ENCODE measurements around the gene ANO7. TPM values are rescaled to one million over a fixed set of nuclear protein-coding genes. Genes with fewer than 3 reads are reported as not detected.

Gene ANO7
- total RNA-seq, 2 experiments from 2014 or later, result 0.29 to 0.31 TPM

DNA sequence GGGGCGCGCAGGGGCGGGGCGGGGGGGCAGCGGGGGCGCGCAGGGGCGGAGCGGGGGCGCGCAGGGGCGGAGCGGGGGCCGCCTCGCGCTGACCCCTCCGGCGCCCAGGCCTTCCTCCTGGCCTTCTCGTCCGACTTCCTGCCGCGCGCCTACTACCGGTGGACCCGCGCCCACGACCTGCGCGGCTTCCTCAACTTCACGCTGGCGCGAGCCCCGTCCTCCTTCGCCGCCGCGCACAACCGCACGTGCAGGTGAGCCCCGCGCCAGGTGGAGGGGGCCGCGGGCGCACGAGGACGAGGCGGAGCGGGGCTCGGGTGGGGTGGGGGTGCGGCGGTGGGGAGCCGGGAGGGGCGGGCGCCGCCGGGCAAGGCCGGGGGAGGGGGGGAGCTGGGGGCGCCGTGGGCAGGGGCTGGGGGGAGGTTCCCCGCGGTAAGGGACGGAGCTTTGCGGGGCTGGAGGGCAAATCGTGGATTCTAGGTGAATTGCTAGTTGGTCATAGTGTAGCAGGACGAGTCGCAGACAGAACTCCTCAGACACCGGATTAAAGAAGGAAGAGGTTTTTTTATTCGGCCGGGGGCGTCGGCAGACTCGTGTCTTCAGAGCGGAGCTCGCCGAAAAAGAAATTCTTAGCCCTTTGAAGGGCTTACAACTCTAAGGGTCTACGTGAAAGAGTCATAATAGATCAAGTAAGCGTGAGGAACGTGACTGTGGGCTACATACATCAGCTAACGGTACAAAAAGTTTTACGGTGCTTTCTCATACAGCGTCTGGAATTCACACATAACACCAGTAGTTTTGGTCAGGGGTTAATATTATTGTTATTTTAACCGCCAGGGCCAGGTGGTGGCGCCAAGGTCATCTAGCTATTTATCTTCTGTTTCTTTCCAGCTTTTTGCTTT is 29.9 kb downstream of the ANO7 start:
- no peaks in the 10 kb centered on the region for H3K36me3 Mint-ChIP-seq (ENCODE audit: low read depth)
- H3K27ac Mint-ChIP-seq, result peak overlapping the region; percentile 43
- H3K27me3 Mint-ChIP-seq (ENCODE audit: low read depth), result peaks cover 23% of the 10 kb centered on the region
- peak overlapping the region; percentile 73 for H3K4me3 Mint-ChIP-seq
- no peaks in the 10 kb centered on the region for H3K9me3 Mint-ChIP-seq (ENCODE audit: insufficient read depth)
- peak; percentile 70 for ATAC-seq
- H3K4me1 Mint-ChIP-seq (ENCODE audit: low read depth), result peaks cover 18% of the 10 kb centered on the region
- ChIA-PET CTCF (interaction anchor here (0.9 to 1.3 kb wide), 3 partner anchors 140 to 367 kb away, joined by 3 read pairs; no protein-coding TSS in a partner anchor), POLR2A (interaction anchor here (1.5 kb wide), 1 partner anchor 97 kb away, joined by 3 read pairs; the partner anchor contains the start of gene HDLBP)
- DNase-seq, result peak; percentile 52

DNA sequence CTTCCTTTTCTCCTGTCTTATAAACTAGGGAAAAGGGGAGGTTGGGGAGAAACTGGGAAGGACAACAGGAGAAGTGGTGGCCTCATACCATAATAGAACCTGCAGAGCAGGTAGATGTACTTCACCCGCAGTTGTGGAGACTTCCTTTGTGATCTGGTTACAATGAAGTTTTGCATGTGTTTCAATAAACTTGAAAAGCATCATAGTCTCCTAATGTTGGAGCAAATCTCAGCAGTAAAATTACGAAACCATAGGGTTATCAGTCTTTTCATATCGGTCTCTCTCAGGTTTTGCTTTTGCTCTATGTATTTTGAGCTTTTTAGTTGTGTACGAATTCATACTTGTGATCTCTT is 30.5 kb downstream of the ANO7 start:
- peaks cover 22% of the 10 kb centered on the region for H3K4me1 Mint-ChIP-seq (ENCODE audit: low read depth)
- no peak for ATAC-seq
- no peak for DNase-seq
- CTCF ChIA-PET, result interaction anchor here (0.9 to 1.3 kb wide), 3 partner anchors 140 to 367 kb away, joined by 3 read pairs; no protein-coding TSS in a partner anchor
- H3K27me3 Mint-ChIP-seq (ENCODE audit: low read depth), result peaks cover 23% of the 10 kb centered on the region
- peak overlapping the region; percentile 73 for H3K4me3 Mint-ChIP-seq
- POLR2A ChIA-PET, result interaction anchor here (1.5 kb wide), 1 partner anchor 96 kb away, joined by 3 read pairs; the partner anchor contains the start of gene HDLBP
- H3K27ac Mint-ChIP-seq, result no peak overlapping the region
- no peaks in the 10 kb centered on the region for H3K36me3 Mint-ChIP-seq (ENCODE audit: low read depth)
- H3K9me3 Mint-ChIP-seq (ENCODE audit: insufficient read depth), result no peaks in the 10 kb centered on the region

DNA sequence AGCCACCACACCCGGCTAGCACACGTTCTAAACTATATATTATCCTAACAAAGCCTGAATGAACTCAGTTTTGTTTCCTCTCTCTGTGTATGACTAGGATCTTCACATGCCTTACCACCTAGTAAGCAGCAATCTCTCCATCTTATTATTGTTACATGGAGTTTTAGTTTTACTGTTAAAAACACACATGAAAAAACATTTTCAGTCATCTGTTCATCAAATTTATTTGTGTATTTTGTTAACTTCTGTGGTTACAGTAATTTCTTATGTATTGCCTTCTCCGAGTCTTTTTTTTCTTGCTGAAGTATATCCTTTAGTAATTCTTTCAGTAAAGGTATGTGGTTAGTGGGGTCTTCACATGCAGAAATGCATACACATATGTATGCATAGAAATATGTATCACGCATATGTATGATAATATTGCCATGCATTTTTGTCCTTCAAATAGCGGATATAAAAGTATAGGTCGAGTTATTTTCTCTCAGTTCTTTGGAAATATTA is 31.4 kb downstream of the ANO7 start:
- H3K27me3 Mint-ChIP-seq (ENCODE audit: low read depth), result peaks cover 23% of the 10 kb centered on the region
- no peak overlapping the region for H3K4me3 Mint-ChIP-seq
- ATAC-seq (no peak), DNase-seq (no peak)
- POLR2A ChIA-PET, result no interaction called here
- H3K27ac Mint-ChIP-seq, result no peak overlapping the region
- CTCF ChIA-PET, result no interaction called here
- H3K36me3 Mint-ChIP-seq (ENCODE audit: low read depth), result no peaks in the 10 kb centered on the region
- no peaks in the 10 kb centered on the region for H3K9me3 Mint-ChIP-seq (ENCODE audit: insufficient read depth)
- peaks cover 23% of the 10 kb centered on the region for H3K4me1 Mint-ChIP-seq (ENCODE audit: low read depth)

DNA sequence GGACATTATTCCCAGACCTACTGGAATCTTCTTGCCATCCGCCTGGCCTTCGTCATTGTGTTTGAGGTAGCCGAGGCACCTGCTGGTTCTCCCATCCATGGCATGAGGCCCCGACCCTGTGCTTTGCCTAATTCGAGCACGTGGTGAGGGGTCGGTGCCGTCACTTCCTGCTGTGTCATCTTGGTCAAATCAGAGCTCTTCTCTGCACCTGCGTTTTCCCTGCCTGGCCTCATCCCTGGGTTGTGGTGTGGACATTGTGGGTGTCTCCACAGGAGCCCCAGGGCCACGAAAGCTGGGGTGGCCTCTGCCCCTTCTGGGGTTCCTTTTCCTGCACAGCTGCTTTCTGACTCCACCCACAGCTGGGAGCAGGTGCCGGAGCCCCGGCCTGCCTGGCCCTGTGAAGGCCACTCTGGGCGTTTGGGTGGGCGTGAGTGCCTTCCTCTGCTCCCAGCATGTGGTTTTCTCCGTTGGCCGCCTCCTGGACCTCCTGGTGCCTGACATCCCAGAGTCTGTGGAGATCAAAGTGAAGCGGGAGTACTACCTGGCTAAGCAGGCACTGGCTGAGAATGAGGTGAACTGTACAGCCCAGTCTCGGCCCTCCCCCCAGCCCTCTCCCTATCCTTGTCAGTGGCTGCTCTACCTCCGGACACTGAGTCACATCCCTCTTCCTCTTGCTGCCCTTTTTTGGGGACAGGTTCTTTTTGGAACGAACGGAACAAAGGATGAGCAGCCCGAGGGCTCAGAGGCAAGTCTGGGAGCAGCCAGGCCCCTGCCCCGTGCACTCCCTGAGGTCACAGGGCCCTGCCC is 34.9 kb downstream of the ANO7 start:
- H3K36me3 Mint-ChIP-seq (ENCODE audit: low read depth), result peaks cover 6% of the 10 kb centered on the region
- H3K4me3 Mint-ChIP-seq, result no peak overlapping the region
- H3K4me1 Mint-ChIP-seq (ENCODE audit: low read depth), result peaks cover 20% of the 10 kb centered on the region
- CTCF ChIA-PET, result no interaction called here
- no peak overlapping the region for H3K27ac Mint-ChIP-seq
- ATAC-seq (no peak), DNase-seq (no peak)
- H3K27me3 Mint-ChIP-seq (ENCODE audit: low read depth), result peaks cover 15% of the 10 kb centered on the region
- H3K9me3 Mint-ChIP-seq (ENCODE audit: insufficient read depth), result no peaks in the 10 kb centered on the region
- POLR2A ChIA-PET, result no interaction called here

DNA sequence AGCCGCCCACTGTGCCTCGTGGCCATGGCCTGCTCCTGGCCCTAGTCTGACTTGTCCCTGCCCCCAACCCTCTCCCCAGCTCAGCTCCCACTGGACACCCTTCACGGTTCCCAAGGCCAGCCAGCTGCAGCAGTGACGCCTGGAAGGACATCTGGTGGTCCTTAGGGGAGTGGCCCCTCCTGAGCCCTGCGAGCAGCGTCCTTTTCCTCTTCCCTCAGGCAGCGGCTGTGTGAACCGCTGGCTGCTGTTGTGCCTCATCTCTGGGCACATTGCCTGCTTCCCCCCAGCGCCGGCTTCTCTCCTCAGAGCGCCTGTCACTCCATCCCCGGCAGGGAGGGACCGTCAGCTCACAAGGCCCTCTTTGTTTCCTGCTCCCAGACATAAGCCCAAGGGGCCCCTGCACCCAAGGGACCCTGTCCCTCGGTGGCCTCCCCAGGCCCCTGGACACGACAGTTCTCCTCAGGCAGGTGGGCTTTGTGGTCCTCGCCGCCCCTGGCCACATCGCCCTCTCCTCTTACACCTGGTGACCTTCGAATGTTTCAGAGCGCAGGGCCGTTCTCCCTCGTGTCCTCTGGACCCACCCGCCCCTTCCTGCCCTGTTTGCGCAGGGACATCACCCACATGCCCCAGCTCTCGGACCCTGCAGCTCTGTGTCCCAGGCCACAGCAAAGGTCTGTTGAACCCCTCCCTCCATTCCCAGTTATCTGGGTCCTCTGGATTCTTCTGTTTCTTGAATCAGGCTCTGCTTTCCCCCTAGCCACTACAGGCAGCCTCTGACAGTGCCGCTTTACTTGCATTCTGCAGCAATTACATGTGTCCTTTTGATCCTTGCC is 35.8 kb downstream of the ANO7 start:
- peaks cover 15% of the 10 kb centered on the region for H3K4me1 Mint-ChIP-seq (ENCODE audit: low read depth)
- POLR2A ChIA-PET, result no interaction called here
- H3K9me3 Mint-ChIP-seq (ENCODE audit: insufficient read depth), result no peaks in the 10 kb centered on the region
- H3K27me3 Mint-ChIP-seq (ENCODE audit: low read depth), result peaks cover 7% of the 10 kb centered on the region
- peaks cover 9% of the 10 kb centered on the region for H3K36me3 Mint-ChIP-seq (ENCODE audit: low read depth)
- no peak overlapping the region for H3K27ac Mint-ChIP-seq
- CTCF ChIA-PET, result no interaction called here
- ATAC-seq (peak; percentile 23), DNase-seq (no peak)
- H3K4me3 Mint-ChIP-seq, result no peak overlapping the region

DNA sequence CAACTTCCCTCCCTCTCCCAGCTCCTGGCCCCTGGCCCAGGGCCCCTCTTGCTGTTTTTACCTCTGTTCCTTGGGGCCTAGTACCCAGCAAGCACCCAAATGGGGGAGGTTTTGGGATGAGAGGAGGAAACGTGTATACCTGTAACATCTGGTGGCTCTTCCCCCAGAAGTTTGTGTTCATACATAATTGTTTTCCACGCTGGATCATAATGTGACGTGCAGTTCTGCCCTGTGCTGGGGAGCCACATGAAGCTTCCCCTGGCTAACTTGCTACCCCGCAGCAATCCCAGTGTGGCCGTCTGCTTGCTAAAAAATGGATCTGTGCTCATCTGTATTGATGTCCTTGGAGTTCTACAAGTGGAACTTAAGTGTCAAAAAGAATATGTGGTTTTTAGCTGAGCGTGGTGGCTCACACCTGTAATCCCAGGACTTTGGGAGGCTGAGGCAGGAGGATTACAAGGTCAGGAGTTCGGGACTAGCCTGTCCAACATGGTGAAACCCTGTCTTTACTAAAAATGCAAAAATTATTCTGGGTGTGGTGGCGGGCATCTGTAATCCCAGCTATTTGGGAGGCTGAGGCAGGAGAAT is 36.5 kb downstream of the ANO7 start:
- ChIA-PET CTCF (no interaction called here), POLR2A (no interaction called here)
- no peak overlapping the region for H3K4me3 Mint-ChIP-seq
- no peak overlapping the region for H3K27ac Mint-ChIP-seq
- DNase-seq, result no peak
- peaks cover 3% of the 10 kb centered on the region for H3K27me3 Mint-ChIP-seq (ENCODE audit: low read depth)
- H3K9me3 Mint-ChIP-seq (ENCODE audit: insufficient read depth), result no peaks in the 10 kb centered on the region
- ATAC-seq, result no peak
- peaks cover 16% of the 10 kb centered on the region for H3K4me1 Mint-ChIP-seq (ENCODE audit: low read depth)
- H3K36me3 Mint-ChIP-seq (ENCODE audit: low read depth), result peaks cover 13% of the 10 kb centered on the region

DNA sequence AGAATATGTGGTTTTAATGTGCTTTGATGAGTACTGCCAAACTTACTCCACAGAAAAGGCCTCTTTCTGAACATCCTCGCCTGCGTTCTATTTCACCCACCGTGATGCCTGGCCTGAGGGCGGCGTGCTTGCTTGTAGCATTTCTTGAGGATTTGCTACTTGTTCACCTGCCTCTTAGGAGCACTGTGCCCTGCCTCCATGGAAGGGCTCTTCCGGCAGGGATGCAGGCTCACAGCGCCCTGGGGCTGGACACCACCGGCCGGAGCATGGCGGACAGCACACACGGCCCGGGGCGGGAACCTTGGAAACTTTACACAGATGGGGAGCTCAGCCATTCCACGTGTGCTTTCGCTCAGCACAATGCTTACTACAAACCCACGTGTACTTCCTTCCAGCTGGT is 37.1 kb downstream of the ANO7 start:
- CTCF ChIA-PET, result no interaction called here
- no peaks in the 10 kb centered on the region for H3K9me3 Mint-ChIP-seq (ENCODE audit: insufficient read depth)
- no peak overlapping the region for H3K4me3 Mint-ChIP-seq
- POLR2A ChIA-PET, result no interaction called here
- H3K36me3 Mint-ChIP-seq (ENCODE audit: low read depth), result peaks cover 18% of the 10 kb centered on the region
- DNase-seq (no peak), ATAC-seq (no peak)
- no peak overlapping the region for H3K27ac Mint-ChIP-seq
- peaks cover 17% of the 10 kb centered on the region for H3K4me1 Mint-ChIP-seq (ENCODE audit: low read depth)
- no peaks in the 10 kb centered on the region for H3K27me3 Mint-ChIP-seq (ENCODE audit: low read depth)

DNA sequence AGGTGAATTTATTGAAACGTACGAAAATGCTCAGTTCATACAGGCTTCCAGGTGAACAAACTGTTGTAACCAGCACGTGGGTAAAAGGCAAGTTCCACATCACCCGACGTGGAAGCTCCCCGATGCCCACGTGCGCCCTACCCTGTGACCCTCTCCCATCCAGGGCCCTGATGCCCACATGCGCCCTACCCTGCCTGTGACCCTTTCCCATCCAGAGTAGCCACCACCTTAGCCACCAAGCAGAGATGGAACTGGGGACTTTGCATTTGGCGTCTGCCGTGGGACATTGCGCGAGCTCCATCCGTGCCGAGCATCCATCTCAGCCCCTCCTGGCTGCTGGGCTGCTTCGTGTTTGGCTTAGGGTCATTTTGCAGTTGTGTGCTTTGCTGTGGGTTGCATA is 37.5 kb downstream of the ANO7 start:
- Mint-ChIP-seq H3K27me3 (ENCODE audit: low read depth) (no peaks in the 10 kb centered on the region), H3K9me3 (ENCODE audit: insufficient read depth) (no peaks in the 10 kb centered on the region), H3K36me3 (ENCODE audit: low read depth) (peaks cover 21% of the 10 kb centered on the region), H3K4me1 (ENCODE audit: low read depth) (peaks cover 17% of the 10 kb centered on the region), H3K27ac (no peak overlapping the region), H3K4me3 (no peak overlapping the region)
- ChIA-PET CTCF (no interaction called here), POLR2A (no interaction called here)
- ATAC-seq (no peak), DNase-seq (no peak)

DNA sequence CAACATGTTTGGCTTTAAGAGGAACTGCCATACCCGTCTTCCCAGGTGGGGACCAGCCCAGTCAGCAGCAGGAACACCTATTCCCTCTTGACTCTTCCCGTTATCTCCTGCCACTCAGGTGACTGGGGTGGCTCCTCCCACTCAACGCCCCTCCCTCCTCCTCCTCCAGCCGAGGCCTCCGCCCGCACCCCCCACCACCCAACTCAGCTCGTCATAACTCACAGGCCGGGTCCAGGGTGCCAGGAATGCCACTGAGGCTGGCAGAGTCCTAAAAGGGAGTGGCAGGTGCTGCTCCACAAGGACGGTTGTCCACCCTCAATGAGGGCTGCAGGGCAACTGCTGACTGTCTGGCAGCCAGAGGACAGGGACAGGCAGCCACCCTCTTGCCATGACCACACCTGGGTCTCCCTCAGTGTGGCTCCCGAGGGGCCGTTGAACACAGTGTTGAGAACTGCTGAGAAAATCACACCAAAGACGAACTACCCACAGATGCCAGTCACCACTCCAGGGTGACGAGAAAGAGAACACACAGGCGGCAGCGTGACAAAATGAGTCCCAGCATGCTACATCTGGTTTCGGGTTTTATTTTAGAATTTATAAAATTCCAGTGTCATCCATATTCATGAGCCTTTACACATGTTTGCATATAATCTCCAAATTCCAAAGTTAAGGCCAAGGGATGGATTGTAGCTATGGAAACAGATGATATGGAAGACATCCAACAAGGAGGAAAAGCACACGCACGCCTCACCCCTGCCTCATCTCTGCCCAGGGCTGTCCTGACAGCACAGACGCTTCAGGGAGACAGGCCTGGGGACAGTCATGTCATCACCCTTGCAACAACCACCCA is 38.5 kb downstream of the ANO7 start:
- CTCF ChIA-PET, result no interaction called here

DNA sequence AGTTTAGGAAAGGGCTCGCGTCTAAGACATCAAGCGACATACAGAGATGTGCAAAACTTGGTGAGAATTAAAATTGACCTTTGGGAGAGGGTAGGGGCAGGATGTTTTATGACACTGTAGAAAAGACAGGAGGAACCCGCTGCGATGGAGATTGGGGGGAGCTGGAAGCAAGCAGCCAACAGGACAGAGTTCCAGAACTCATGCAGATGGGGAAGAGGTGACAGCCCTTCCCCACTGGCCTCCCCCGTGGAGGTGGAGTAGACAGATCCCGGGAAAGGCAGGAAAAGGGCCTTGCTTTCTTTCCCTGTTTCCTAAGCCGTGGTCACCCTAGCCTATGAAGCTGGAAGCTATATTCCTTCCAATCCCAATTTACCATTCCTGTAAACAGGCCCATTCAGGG is 39.1 kb downstream of the ANO7 start:
- POLR2A ChIA-PET, result no interaction called here
- CTCF ChIA-PET, result no interaction called here
- Mint-ChIP-seq H3K4me3 (no peak overlapping the region), H3K27me3 (ENCODE audit: low read depth) (no peaks in the 10 kb centered on the region), H3K4me1 (ENCODE audit: low read depth) (peaks cover 17% of the 10 kb centered on the region), H3K36me3 (ENCODE audit: low read depth) (peaks cover 30% of the 10 kb centered on the region), H3K9me3 (ENCODE audit: insufficient read depth) (no peaks in the 10 kb centered on the region), H3K27ac (no peak overlapping the region)
- ATAC-seq (no peak), DNase-seq (no peak)

More for the DNA sequence above, 38.5 kb downstream of the ANO7 start:
- H3K4me1 Mint-ChIP-seq (ENCODE audit: low read depth), result peaks cover 17% of the 10 kb centered on the region
- no peaks in the 10 kb centered on the region for H3K27me3 Mint-ChIP-seq (ENCODE audit: low read depth)
- POLR2A ChIA-PET, result no interaction called here
- ATAC-seq, result no peak
- H3K27ac Mint-ChIP-seq, result no peak overlapping the region
- H3K4me3 Mint-ChIP-seq, result no peak overlapping the region
- H3K9me3 Mint-ChIP-seq (ENCODE audit: insufficient read depth), result no peaks in the 10 kb centered on the region
- H3K36me3 Mint-ChIP-seq (ENCODE audit: low read depth), result peaks cover 29% of the 10 kb centered on the region
- DNase-seq, result no peak
